GM12801 (cell line): ENCODE results near the gene RRM1.

Experiments used
- CTCF ChIP-seq: IDR thresholded peaks from one replicate; pipeline ENCODE4 v1.5.1; 2011; ENCODE audit warnings: control low read depth; ENCODE audit not compliant: insufficient read length; ENCODE audit errors: extremely low read depth

RRM1 gene

GRCh38 chr11:4060182-4060923 lies 34.2 kb upstream of the RRM1 start:
- TF ChIP-seq CTCF = no peak

GRCh38 chr11:4061700-4062099 lies 32.9 kb upstream of the RRM1 start:
- no peak for TF ChIP-seq CTCF

GRCh38 chr11:4063348-4063747 lies 31.3 kb upstream of the RRM1 start:
- no peak for TF ChIP-seq CTCF

GRCh38 chr11:4064278-4064955 lies 30.2 kb upstream of the RRM1 start:
- no peak for TF ChIP-seq CTCF

GRCh38 chr11:4065086-4065485 lies 29.5 kb upstream of the RRM1 start:
- no peak for TF ChIP-seq CTCF

GRCh38 chr11:4065601-4066377 lies 28.8 kb upstream of the RRM1 start:
- no peak for TF ChIP-seq CTCF

GRCh38 chr11:4066910-4067309 lies 27.7 kb upstream of the RRM1 start:
- no peak for TF ChIP-seq CTCF
